Measurements from ENCODE around the gene ZCCHC7.

DNA sequence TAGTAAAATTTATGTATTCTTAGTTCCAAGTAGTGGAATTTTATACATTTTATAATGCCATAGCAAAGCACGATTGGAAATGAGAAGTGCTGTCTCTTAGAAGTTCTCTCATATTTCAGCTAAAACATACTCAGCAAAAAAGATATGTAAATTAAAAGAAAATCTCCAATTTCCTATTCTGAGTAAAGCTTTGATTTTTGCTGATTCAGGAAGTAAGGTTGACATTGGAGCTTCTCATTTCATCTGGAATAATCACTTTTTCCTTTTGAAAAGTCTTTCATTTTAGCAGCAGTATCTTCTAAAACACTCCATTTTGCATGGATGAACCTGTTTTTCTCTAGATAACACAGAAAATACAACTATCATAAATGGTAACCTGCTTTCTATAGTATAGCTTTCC, 121.0 kb downstream of the ZCCHC7 start:
- TF ChIP-seq, protein P1, sequence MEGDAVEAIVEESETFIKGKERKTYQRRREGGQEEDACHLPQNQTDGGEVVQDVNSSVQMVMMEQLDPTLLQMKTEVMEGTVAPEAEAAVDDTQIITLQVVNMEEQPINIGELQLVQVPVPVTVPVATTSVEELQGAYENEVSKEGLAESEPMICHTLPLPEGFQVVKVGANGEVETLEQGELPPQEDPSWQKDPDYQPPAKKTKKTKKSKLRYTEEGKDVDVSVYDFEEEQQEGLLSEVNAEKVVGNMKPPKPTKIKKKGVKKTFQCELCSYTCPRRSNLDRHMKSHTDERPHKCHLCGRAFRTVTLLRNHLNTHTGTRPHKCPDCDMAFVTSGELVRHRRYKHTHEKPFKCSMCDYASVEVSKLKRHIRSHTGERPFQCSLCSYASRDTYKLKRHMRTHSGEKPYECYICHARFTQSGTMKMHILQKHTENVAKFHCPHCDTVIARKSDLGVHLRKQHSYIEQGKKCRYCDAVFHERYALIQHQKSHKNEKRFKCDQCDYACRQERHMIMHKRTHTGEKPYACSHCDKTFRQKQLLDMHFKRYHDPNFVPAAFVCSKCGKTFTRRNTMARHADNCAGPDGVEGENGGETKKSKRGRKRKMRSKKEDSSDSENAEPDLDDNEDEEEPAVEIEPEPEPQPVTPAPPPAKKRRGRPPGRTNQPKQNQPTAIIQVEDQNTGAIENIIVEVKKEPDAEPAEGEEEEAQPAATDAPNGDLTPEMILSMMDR (IDR thresholded peaks at IDR 0.05; ENCODE audit: low read depth, low read length, missing input control), result no peak
- TF ChIP-seq TAF1 (conservative IDR thresholded peaks at IDR 0.05), result no peak
- TF ChIP-seq YY1 (IDR thresholded peaks at IDR 0.05), result no peak
- no peak for TF ChIP-seq RAD21 (IDR thresholded peaks at IDR 0.05)
- no peak for TF ChIP-seq RXRA (IDR thresholded peaks at IDR 0.05)
- TF ChIP-seq, protein P2, sequence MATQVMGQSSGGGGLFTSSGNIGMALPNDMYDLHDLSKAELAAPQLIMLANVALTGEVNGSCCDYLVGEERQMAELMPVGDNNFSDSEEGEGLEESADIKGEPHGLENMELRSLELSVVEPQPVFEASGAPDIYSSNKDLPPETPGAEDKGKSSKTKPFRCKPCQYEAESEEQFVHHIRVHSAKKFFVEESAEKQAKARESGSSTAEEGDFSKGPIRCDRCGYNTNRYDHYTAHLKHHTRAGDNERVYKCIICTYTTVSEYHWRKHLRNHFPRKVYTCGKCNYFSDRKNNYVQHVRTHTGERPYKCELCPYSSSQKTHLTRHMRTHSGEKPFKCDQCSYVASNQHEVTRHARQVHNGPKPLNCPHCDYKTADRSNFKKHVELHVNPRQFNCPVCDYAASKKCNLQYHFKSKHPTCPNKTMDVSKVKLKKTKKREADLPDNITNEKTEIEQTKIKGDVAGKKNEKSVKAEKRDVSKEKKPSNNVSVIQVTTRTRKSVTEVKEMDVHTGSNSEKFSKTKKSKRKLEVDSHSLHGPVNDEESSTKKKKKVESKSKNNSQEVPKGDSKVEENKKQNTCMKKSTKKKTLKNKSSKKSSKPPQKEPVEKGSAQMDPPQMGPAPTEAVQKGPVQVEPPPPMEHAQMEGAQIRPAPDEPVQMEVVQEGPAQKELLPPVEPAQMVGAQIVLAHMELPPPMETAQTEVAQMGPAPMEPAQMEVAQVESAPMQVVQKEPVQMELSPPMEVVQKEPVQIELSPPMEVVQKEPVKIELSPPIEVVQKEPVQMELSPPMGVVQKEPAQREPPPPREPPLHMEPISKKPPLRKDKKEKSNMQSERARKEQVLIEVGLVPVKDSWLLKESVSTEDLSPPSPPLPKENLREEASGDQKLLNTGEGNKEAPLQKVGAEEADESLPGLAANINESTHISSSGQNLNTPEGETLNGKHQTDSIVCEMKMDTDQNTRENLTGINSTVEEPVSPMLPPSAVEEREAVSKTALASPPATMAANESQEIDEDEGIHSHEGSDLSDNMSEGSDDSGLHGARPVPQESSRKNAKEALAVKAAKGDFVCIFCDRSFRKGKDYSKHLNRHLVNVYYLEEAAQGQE (IDR thresholded peaks at IDR 0.05), result no peak
- TF ChIP-seq, protein P3, sequence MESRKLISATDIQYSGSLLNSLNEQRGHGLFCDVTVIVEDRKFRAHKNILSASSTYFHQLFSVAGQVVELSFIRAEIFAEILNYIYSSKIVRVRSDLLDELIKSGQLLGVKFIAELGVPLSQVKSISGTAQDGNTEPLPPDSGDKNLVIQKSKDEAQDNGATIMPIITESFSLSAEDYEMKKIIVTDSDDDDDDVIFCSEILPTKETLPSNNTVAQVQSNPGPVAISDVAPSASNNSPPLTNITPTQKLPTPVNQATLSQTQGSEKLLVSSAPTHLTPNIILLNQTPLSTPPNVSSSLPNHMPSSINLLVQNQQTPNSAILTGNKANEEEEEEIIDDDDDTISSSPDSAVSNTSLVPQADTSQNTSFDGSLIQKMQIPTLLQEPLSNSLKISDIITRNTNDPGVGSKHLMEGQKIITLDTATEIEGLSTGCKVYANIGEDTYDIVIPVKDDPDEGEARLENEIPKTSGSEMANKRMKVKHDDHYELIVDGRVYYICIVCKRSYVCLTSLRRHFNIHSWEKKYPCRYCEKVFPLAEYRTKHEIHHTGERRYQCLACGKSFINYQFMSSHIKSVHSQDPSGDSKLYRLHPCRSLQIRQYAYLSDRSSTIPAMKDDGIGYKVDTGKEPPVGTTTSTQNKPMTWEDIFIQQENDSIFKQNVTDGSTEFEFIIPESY (IDR thresholded peaks at IDR 0.05), result no peak
- no peak for TF ChIP-seq EGR1 (IDR thresholded peaks at IDR 0.05; ENCODE audit: low read depth in 2 of 2)
